Gastrocnemius medialis (tissue), 4 donors: ENCODE results near the gene PRRC2B.

Experiments used
- POLR2A ChIP-seq, 2 donors: fragments of 450-650 bp; IDR thresholded peaks; one replicate each; pipeline ENCODE4 v1.6.1; 2017; ENCODE audit warnings: antibody characterized with exemption in 2 of 2, mild to moderate bottlenecking in 2 of 2, moderate library complexity in 2 of 2
- TF ChIP-seq, protein P1 (sequence below), 5 experiments: fragments of 450-650 bp in 3 of 5; fragments of 200-600 bp in 2 of 5; sonication (generic) in 2 of 5; IDR thresholded peaks in 4 of 5; conservative IDR thresholded peaks in 1 of 5; 1 replicate in 4 of 5; 2 replicates in 1 of 5; pipeline ENCODE4 v1.5.1; 2016 to 2019; ENCODE audit warnings: antibody characterized with exemption in 5 of 5, mild to moderate bottlenecking in 3 of 5, moderate library complexity in 3 of 5

DNA sequence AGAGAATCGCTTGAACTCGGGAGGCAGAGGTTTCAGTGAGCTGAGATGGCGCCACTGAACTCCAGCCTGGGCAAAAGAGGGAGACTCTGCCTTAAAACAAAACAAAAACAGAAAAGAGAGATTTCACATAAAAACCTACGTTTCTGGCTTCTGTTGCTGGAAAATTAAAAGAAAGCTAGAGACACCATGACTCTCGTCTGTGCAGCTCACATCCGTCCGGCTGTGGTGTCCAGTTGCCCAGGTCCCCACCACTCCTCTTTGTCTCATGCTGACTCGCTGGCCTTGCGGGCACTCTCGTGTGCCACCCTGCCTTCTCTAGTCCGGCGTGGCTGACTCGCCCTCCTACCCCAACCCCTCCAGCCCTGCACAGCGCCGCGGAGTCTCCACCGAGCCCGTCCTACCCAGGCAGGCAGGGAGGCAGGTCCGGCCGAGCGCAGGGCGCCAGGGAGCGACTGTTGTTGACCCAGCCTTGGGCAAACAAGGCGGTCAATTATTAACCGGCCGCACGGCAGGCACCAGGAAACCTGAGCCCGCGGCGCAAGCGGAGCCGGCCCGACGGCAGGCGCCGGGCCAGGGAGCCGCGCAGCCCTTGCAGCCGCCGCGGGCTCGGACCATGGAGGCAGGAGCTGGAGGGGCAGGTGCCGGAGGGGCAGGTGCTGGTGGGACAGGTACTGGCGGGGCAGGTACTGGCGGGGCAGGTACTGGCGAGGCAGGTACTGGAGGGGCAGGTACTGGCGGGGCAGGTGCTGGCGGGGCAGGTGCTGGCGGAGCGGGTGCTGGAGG, 151.3 kb downstream of the PRRC2B start, which contains the start of gene PRRT1B:
- TF ChIP-seq, protein P1, sequence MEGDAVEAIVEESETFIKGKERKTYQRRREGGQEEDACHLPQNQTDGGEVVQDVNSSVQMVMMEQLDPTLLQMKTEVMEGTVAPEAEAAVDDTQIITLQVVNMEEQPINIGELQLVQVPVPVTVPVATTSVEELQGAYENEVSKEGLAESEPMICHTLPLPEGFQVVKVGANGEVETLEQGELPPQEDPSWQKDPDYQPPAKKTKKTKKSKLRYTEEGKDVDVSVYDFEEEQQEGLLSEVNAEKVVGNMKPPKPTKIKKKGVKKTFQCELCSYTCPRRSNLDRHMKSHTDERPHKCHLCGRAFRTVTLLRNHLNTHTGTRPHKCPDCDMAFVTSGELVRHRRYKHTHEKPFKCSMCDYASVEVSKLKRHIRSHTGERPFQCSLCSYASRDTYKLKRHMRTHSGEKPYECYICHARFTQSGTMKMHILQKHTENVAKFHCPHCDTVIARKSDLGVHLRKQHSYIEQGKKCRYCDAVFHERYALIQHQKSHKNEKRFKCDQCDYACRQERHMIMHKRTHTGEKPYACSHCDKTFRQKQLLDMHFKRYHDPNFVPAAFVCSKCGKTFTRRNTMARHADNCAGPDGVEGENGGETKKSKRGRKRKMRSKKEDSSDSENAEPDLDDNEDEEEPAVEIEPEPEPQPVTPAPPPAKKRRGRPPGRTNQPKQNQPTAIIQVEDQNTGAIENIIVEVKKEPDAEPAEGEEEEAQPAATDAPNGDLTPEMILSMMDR (IDR thresholded peaks at IDR 0.05 in 4 of 5, conservative IDR thresholded peaks at IDR 0.05 in 1 of 5), result no peak
- TF ChIP-seq POLR2A (IDR thresholded peaks at IDR 0.05), result no peak
